IMR-90 (cell line): ENCODE results near the gene TRAPPC2B.
A peak's percentile ranks its signal among the peaks of the same experiment; 100 is the strongest.

Experiments used
- BHLHE40 ChIP-seq: fragments of 150-350 bp; IDR thresholded peaks from 2 replicates; pipeline ENCODE4 v1.6.1; 2016; ENCODE audit warnings: mild to moderate bottlenecking, low read depth, low read length
- FOS ChIP-seq: fragments of 150-350 bp; IDR thresholded peaks from 2 replicates; pipeline ENCODE4 v1.6.1; 2016; ENCODE audit warnings: low read depth, low read length
- RAD21 ChIP-seq: IDR thresholded peaks from 2 replicates; pipeline ENCODE4 v1.6.1; 2012; ENCODE audit warnings: low read length, improper control_type of control experiment
- SMC3 ChIP-seq: fragments of 150-350 bp; IDR thresholded peaks from 2 replicates; pipeline ENCODE4 v1.6.1; 2016; ENCODE audit warnings: low read depth, mild to moderate bottlenecking, antibody characterized with exemption, low read length, moderate library complexity
- TF ChIP-seq, protein P1 (sequence below): conservative IDR thresholded peaks from 2 replicates; pipeline ENCODE4 v1.5.1; 2012; ENCODE audit warnings: mild to moderate bottlenecking, low read depth, low read length, improper control_type of control experiment
- TF ChIP-seq, protein P2 (sequence below): fragments of 150-350 bp; IDR thresholded peaks from 2 replicates; pipeline ENCODE4 v1.6.1; 2016; ENCODE audit warnings: low read depth, mild to moderate bottlenecking, low read length, moderate library complexity, borderline replicate concordance

DNA sequence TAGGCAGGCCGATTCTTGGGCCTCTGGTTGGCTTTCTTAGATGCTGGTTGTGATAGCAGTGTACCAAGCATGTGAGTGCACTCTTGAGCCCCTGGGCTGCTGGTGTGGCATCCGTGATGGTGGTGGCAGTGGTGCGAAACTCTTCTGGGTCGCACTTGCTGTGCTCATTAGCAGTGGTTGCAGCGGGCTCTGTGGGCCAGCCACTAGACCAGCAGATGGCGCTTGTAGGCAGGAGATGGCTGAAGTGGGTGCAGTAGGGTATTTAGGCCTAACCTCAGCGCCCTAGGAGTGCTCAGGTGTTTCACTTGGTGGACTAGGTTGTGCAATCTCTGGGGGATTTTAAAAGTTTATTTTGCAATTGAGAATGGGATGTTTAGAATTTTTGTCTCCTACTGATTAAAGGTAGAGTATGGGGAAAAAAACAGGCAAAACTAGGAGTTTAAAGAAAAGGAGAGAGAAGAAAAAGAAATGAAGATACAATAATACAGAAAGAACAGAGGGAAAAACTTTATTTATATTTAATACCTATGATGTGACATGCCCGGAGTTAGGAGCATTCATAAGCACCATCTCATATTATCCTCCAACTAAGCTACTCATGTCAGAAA is 43.3 kb downstream of the TRAPPC2B start:
- TF ChIP-seq, protein P1, sequence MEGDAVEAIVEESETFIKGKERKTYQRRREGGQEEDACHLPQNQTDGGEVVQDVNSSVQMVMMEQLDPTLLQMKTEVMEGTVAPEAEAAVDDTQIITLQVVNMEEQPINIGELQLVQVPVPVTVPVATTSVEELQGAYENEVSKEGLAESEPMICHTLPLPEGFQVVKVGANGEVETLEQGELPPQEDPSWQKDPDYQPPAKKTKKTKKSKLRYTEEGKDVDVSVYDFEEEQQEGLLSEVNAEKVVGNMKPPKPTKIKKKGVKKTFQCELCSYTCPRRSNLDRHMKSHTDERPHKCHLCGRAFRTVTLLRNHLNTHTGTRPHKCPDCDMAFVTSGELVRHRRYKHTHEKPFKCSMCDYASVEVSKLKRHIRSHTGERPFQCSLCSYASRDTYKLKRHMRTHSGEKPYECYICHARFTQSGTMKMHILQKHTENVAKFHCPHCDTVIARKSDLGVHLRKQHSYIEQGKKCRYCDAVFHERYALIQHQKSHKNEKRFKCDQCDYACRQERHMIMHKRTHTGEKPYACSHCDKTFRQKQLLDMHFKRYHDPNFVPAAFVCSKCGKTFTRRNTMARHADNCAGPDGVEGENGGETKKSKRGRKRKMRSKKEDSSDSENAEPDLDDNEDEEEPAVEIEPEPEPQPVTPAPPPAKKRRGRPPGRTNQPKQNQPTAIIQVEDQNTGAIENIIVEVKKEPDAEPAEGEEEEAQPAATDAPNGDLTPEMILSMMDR, result peak; percentile 72
- TF ChIP-seq SMC3, result peak; percentile 56
- TF ChIP-seq RAD21, result peak; percentile 75
- TF ChIP-seq, protein P2, sequence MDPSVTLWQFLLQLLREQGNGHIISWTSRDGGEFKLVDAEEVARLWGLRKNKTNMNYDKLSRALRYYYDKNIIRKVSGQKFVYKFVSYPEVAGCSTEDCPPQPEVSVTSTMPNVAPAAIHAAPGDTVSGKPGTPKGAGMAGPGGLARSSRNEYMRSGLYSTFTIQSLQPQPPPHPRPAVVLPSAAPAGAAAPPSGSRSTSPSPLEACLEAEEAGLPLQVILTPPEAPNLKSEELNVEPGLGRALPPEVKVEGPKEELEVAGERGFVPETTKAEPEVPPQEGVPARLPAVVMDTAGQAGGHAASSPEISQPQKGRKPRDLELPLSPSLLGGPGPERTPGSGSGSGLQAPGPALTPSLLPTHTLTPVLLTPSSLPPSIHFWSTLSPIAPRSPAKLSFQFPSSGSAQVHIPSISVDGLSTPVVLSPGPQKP, result no peak
- no peak for TF ChIP-seq BHLHE40
- no peak for TF ChIP-seq FOS
